K562 (cell line): Measurements from ENCODE around the gene OPCML.

ENCODE experiments used
- CTCF ChIP-seq, 3 experiments: IDR thresholded peaks in 2 of 3; conservative IDR thresholded peaks in 1 of 3; 2 replicates each; pipeline ENCODE4 v1.5.1; 2011 to 2012; ENCODE audit warnings: low read length in 3 of 3, mild to moderate bottlenecking in 3 of 3, control low read depth in 2 of 3, improper control_type of control experiment in 1 of 3, inconsistent platforms in 1 of 3, low read depth in 1 of 3, mixed read lengths in 1 of 3, moderate library complexity in 1 of 3; ENCODE audit not compliant: insufficient read depth in 2 of 3
- GATA2 ChIP-seq: sonication (generic); formaldehyde crosslinking; IDR thresholded peaks from 2 replicates; pipeline ENCODE4 v1.4.0; 2020; ENCODE audit warnings: mild to moderate bottlenecking, missing genetic modification reagents
- MLX ChIP-seq, 2 experiments: fragments of 450-650 bp in 1 of 2; sonication (generic) in 1 of 2; formaldehyde crosslinking; conservative IDR thresholded peaks; 2 replicates each; pipeline versions ENCODE4 v1.4.0 to v1.8.1; 2020 to 2022; ENCODE audit warnings: mild to moderate bottlenecking in 1 of 2, missing genetic modification reagents in 1 of 2
- NEUROD1 ChIP-seq: fragments of 150-350 bp; IDR thresholded peaks from 2 replicates; pipeline ENCODE4 v1.6.1; 2014; ENCODE audit warnings: borderline replicate concordance, low read length, low read depth; ENCODE audit not compliant: partially characterized antibody
- POLR2A ChIP-seq: fragments of 450-650 bp; conservative IDR thresholded peaks from 2 replicates; pipeline ENCODE4 v1.6.1; 2016
- RBFOX2 ChIP-seq: fragments of 200-400 bp; formaldehyde crosslinking; IDR thresholded peaks from 2 replicates; pipeline ENCODE4 v1.6.1; 2017; ENCODE audit warnings: low read depth, mild to moderate bottlenecking, low read length, moderate library complexity
- REST ChIP-seq, 2 experiments: fragments of 450-650 bp; formaldehyde crosslinking in 1 of 2; IDR thresholded peaks; 2 replicates each; pipeline versions ENCODE4 v1.4.0 to v1.6.1; 2014 to 2020; ENCODE audit warnings: mild to moderate bottlenecking in 2 of 2, borderline replicate concordance in 1 of 2, low read depth in 1 of 2
- ZNF239 ChIP-seq: fragments of 250-450 bp; sonication (Bioruptor Pico); IDR thresholded peaks from 2 replicates; pipeline ENCODE4 v1.4.0; 2020; ENCODE audit warnings: mild to moderate bottlenecking
- ZNF408 ChIP-seq: fragments of 250-450 bp; sonication (Bioruptor Pico); IDR thresholded peaks from 2 replicates; pipeline ENCODE4 v1.4.0; 2020; ENCODE audit warnings: low read depth, mild to moderate bottlenecking, moderate library complexity
- TF ChIP-seq, protein P1 (sequence below): sonication (generic); formaldehyde crosslinking; IDR thresholded peaks from 2 replicates; pipeline ENCODE4 v1.8.1; 2022; ENCODE audit warnings: missing genetic modification reagents
- TF ChIP-seq, protein P2 (sequence below): fragments of 450-650 bp; conservative IDR thresholded peaks from 2 replicates; pipeline ENCODE4 v1.6.1; 2016; ENCODE audit warnings: missing genetic modification characterization, low read depth, mild to moderate bottlenecking, control low read depth, missing compliant biosample characterization
- TF ChIP-seq, protein P3 (sequence below), 2 experiments: fragments of 450-650 bp; IDR thresholded peaks; 2 replicates each; pipeline ENCODE4 v1.6.1; 2016

GRCh38 chr11:133503776-133504175, 28.5 kb downstream of the OPCML start:
- TF ChIP-seq ZNF408 (no peak), GATA2 (CRISPR knock-in tag) (no peak), ZNF239 (CRISPR knock-in tag) (no peak), CTCF (IDR thresholded peaks at IDR 0.05 in 2 of 3, conservative IDR thresholded peaks at IDR 0.05 in 1 of 3; ENCODE audit: insufficient read depth in 2 of 3, low read depth in 1 of 3, low read length in 3 of 3) (no peak), MLX (CRISPR knock-in tag; conservative IDR thresholded peaks at IDR 0.05) (no peak), POLR2A (no peak), REST (IDR thresholded peaks at IDR 0.05; ENCODE audit: borderline replicate concordance) (no peak), REST (CRISPR knock-in tag; IDR thresholded peaks at IDR 0.05; ENCODE audit: low read depth) (no peak), NEUROD1 (no peak), RBFOX2 (no peak)
- TF ChIP-seq, protein P1, sequence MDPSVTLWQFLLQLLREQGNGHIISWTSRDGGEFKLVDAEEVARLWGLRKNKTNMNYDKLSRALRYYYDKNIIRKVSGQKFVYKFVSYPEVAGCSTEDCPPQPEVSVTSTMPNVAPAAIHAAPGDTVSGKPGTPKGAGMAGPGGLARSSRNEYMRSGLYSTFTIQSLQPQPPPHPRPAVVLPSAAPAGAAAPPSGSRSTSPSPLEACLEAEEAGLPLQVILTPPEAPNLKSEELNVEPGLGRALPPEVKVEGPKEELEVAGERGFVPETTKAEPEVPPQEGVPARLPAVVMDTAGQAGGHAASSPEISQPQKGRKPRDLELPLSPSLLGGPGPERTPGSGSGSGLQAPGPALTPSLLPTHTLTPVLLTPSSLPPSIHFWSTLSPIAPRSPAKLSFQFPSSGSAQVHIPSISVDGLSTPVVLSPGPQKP (CRISPR knock-in tag): no peak
- TF ChIP-seq, protein P2, sequence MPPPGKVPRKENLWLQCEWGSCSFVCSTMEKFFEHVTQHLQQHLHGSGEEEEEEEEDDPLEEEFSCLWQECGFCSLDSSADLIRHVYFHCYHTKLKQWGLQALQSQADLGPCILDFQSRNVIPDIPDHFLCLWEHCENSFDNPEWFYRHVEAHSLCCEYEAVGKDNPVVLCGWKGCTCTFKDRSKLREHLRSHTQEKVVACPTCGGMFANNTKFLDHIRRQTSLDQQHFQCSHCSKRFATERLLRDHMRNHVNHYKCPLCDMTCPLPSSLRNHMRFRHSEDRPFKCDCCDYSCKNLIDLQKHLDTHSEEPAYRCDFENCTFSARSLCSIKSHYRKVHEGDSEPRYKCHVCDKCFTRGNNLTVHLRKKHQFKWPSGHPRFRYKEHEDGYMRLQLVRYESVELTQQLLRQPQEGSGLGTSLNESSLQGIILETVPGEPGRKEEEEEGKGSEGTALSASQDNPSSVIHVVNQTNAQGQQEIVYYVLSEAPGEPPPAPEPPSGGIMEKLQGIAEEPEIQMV: no peak
- TF ChIP-seq, protein P3, sequence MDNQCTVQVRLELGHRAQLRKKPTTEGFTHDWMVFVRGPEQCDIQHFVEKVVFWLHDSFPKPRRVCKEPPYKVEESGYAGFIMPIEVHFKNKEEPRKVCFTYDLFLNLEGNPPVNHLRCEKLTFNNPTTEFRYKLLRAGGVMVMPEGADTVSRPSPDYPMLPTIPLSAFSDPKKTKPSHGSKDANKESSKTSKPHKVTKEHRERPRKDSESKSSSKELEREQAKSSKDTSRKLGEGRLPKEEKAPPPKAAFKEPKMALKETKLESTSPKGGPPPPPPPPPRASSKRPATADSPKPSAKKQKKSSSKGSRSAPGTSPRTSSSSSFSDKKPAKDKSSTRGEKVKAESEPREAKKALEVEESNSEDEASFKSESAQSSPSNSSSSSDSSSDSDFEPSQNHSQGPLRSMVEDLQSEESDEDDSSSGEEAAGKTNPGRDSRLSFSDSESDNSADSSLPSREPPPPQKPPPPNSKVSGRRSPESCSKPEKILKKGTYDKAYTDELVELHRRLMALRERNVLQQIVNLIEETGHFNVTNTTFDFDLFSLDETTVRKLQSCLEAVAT (IDR thresholded peaks at IDR 0.05): no peak
